Measurements from ENCODE around the gene PTPRJ. TPM values are rescaled to one million over a fixed set of nuclear protein-coding genes. Genes with fewer than 3 reads are reported as not detected.

Gene PTPRJ
- total and polyA plus RNA-seq, 3 donors from 2014 or later: 4.3 to 8.2 (median 6.6) TPM

DNA sequence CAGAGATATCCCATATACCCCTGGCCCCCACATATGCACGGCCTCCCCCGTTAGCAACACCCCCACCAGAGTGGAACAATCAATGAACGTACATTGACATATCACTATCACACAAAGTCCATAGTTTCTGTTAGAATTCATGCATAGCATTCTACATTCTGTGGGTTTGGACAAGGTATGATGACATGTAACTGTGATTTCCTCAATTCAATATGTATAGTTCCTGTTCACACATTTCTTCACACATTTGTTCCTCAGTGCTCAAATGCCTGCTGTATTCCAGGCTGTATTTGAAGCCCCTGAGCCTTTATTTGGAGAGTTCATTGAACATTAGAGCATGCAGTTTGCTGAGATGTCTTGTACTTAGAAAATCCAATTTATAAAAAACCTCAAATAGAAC lies 69.9 kb downstream of the PTPRJ start:
- Histone ChIP-seq H3K4me1 (no peaks in the 10 kb centered on the region), H3K4me3 (no peak overlapping the region), H3K27me3 (no peaks in the 10 kb centered on the region), H3K36me3 (ENCODE audit: low read depth, missing control alignments) (no peaks in the 10 kb centered on the region), H3K27ac (no peak overlapping the region), H3K9me3 (no peaks in the 10 kb centered on the region)
- no peak for DNase-seq
- TF ChIP-seq, protein P1, sequence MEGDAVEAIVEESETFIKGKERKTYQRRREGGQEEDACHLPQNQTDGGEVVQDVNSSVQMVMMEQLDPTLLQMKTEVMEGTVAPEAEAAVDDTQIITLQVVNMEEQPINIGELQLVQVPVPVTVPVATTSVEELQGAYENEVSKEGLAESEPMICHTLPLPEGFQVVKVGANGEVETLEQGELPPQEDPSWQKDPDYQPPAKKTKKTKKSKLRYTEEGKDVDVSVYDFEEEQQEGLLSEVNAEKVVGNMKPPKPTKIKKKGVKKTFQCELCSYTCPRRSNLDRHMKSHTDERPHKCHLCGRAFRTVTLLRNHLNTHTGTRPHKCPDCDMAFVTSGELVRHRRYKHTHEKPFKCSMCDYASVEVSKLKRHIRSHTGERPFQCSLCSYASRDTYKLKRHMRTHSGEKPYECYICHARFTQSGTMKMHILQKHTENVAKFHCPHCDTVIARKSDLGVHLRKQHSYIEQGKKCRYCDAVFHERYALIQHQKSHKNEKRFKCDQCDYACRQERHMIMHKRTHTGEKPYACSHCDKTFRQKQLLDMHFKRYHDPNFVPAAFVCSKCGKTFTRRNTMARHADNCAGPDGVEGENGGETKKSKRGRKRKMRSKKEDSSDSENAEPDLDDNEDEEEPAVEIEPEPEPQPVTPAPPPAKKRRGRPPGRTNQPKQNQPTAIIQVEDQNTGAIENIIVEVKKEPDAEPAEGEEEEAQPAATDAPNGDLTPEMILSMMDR (IDR thresholded peaks at IDR 0.05): no peak
- TF ChIP-seq POLR2A (IDR thresholded peaks at IDR 0.05): no peak
- intact Hi-C loops (cut with DNase I; ENCODE audit: low total_unique reads): no loop called here
- 88 to 92% methylated on average over 3 of the region's 3 CpGs for WGBS, 2 donors

DNA sequence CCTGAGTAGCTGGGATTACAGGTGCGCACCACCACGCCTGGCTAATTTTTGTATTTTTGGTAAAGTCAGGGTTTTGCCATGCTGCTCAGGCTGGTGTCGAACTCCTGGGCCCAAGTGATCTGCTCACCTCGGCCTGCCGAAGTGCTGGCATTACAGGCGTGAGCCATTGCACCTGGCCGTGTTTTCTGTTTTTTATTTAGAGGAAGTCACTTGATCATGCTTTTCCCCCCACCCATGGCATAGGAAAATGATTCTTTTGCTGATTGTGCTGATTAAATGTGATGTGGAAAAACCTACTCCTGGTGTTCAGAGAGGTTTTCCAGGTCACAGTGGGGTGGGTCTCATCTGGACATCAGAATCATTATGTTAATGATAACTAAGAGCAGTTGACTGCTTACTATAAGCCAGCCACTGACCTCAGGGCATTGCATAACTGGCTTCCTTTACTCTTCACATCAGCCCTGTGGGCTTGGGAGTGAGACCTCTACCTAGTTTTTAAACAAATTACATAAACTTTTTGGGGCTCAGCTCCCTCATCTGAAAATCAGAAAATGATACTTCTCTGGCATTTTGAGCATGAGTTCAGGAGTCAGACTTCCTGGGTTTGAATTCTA lies 71.0 kb downstream of the PTPRJ start:
- no peaks in the 10 kb centered on the region for H3K27me3 ChIP-seq
- intact Hi-C loops (cut with DNase I; ENCODE audit: low total_unique reads): no loop called here
- no peaks in the 10 kb centered on the region for H3K36me3 ChIP-seq (ENCODE audit: low read depth, missing control alignments)
- DNase-seq: no peak
- TF ChIP-seq POLR2A (IDR thresholded peaks at IDR 0.05): no peak
- TF ChIP-seq, protein P1 (IDR thresholded peaks at IDR 0.05): no peak
- WGBS, 2 donors: 89 to 96% methylated on average over 7 of the region's 7 CpGs
- no peaks in the 10 kb centered on the region for H3K4me1 ChIP-seq
- no peak overlapping the region for H3K4me3 ChIP-seq
- H3K9me3 ChIP-seq: no peaks in the 10 kb centered on the region
- H3K27ac ChIP-seq: no peak overlapping the region

DNA sequence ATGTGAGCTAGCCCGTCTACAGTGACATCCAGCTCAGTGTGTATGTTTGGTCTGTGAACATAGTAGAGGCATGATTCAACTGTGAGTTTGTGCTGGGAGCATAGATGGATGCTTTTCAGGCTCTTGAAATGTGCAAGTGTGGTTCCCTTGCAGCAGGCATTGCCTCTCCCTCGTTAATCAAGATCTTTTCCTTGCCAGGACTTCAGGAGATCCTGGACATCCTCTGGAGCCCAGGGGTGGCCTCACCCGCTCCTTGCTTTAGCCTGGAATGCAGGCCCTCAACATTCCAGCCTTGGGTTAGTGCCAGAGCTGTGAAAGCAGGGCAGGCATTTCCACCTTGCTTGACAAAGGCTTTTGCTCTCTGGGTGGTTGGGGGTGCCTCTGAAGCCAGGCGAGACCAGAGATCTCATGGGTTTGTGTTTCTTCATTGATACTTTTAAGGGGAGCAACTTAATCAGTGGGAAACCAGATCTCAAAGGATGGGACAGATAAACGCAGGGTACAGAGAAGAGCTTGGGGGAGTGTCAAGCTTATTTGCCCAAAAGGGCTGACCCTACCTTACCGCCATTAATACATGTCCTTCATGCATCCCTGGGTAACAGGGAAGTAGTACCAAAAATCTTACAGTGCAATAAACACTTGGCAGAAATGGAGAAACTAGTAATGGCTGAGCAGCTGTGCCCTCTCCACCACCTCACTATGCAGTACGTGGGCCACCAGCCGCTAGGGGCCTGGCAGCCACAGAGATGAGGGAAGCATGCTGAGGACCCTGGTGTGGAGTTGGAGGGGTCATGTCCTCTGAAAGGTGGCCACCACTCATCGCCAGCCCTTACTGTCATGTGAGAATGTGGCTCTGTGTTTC lies 72.1 kb downstream of the PTPRJ start:
- DNase-seq: no peak
- H3K9me3 ChIP-seq: no peaks in the 10 kb centered on the region
- H3K4me1 ChIP-seq: no peaks in the 10 kb centered on the region
- intact Hi-C loops (cut with DNase I; ENCODE audit: low total_unique reads): no loop called here
- no peak overlapping the region for H3K27ac ChIP-seq
- H3K27me3 ChIP-seq: no peaks in the 10 kb centered on the region
- WGBS, 2 donors: 89 to 93% methylated on average over 9 of the region's 9 CpGs
- TF ChIP-seq, protein P1 (IDR thresholded peaks at IDR 0.05): no peak
- no peak for TF ChIP-seq POLR2A (IDR thresholded peaks at IDR 0.05)
- H3K4me3 ChIP-seq: no peak overlapping the region
- no peaks in the 10 kb centered on the region for H3K36me3 ChIP-seq (ENCODE audit: low read depth, missing control alignments)

DNA sequence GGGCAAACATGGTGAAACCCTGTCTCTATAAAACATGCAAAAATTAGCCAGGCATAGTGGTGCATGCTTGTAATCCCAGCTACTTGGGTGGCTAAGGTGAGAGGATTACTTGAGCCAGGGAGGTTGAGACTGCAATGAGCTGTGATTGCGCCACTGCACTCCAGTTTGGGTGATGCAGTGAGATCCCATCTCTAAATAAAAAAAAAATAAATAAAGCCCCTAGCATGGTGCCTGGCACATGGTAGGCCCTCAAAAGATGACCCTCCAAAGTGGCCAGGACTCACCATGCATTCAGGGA lies 74.6 kb downstream of the PTPRJ start:
- H3K27ac ChIP-seq: no peak overlapping the region
- intact Hi-C loops (cut with DNase I; ENCODE audit: low total_unique reads): no loop called here
- H3K4me1 ChIP-seq: no peaks in the 10 kb centered on the region
- no peaks in the 10 kb centered on the region for H3K36me3 ChIP-seq (ENCODE audit: low read depth, missing control alignments)
- H3K4me3 ChIP-seq: no peak overlapping the region
- 100% methylated on average over 1 of the region's 1 CpG for WGBS, 2 donors
- H3K9me3 ChIP-seq: no peaks in the 10 kb centered on the region
- no peak for TF ChIP-seq POLR2A (IDR thresholded peaks at IDR 0.05)
- TF ChIP-seq, protein P1 (IDR thresholded peaks at IDR 0.05): no peak
- DNase-seq: no peak
- no peaks in the 10 kb centered on the region for H3K27me3 ChIP-seq
